Psoas muscle (tissue), 8 donors: ENCODE results near the gene CYB561D2. TPM values are rescaled to one million over a fixed set of nuclear protein-coding genes. Genes with fewer than 3 reads are reported as not detected.

Experiments used
- ATAC-seq, 4 donors: fragments of 200-7000 bp; cut with Tn5 transposase; one replicate each; pipeline ENCODE4 v1.9.1; 2020; ENCODE audit warnings: moderate library complexity in 3 of 4, mild to moderate bottlenecking in 2 of 4
- DNase-seq, 2 donors: peaks; one replicate each; pipeline ENCODE4 v3.0.0-alpha.2; 2020
- H3K27ac ChIP-seq: fragments of 200-600 bp; one replicate; pipeline ENCODE4 v1.8.0; 2022
- H3K27me3 ChIP-seq, 3 donors: fragments of 200-600 bp in 1 of 3; one replicate each; pipeline versions ENCODE4 v1.6.1 to v1.8.0; 2013 to 2022; ENCODE audit warnings: low read length in 2 of 3, mild to moderate bottlenecking in 2 of 3, moderate library complexity in 1 of 3; ENCODE audit not compliant: insufficient read depth in 3 of 3
- H3K36me3 ChIP-seq, 2 donors: fragments of 200-600 bp in 1 of 2; one replicate each; pipeline versions ENCODE4 v1.6.1 to v1.8.0; 2013 to 2022; ENCODE audit warnings: low read depth in 1 of 2, mild to moderate bottlenecking in 1 of 2, moderate library complexity in 1 of 2; ENCODE audit not compliant: insufficient read depth in 1 of 2
- H3K4me1 ChIP-seq: fragments of 200-600 bp; one replicate; pipeline ENCODE4 v1.8.0; 2022
- H3K4me3 ChIP-seq: fragments of 200-600 bp; one replicate; pipeline ENCODE4 v1.8.0; 2022; ENCODE audit warnings: mild to moderate bottlenecking
- H3K9me3 ChIP-seq: fragments of 200-600 bp; one replicate; pipeline ENCODE4 v1.8.0; 2022
- CTCF ChIP-seq: fragments of 200-600 bp; IDR thresholded peaks from one replicate; pipeline ENCODE4 v1.8.0; 2022; ENCODE audit warnings: antibody characterized with exemption
- WGBS, 3 donors: extraction: QIAGEN DNeasy Blood & Tissue Kit; methylation state at CpG; one replicate each; pipeline versions ENCODE4 v1.1.6 to v1.1.7; 2013; 5-methylcytosine and 5-hydroxymethylcytosine counted together
- intact Hi-C, 2 donors: fragments of 100-400 bp; cut with DNase I; formaldehyde crosslinking; loops; one replicate each; pipeline versions ENCODE4 v1.11.0 to v1.14.2; 2022
- polyA plus RNA-seq, 3 donors: library from polyadenylated mRNA; stranded (reverse); fragments of 200-250 nt; gene quantifications; one replicate each; pipeline ENCODE4 v1.2.3, GENCODE V29; 2013
- total RNA-seq, 4 donors: library from RNA; stranded (reverse); fragmentation: NEBNext Ultra II Directional in 2 of 4; extraction: Animal tissue kit (Norgen Biotek cat#: 25700) in 2 of 4; gene quantifications; one replicate each; pipeline versions ENCODE4 v1.2.1 to v1.2.4, GENCODE V29; 2021 to 2023
- donor health status: healthy with polysubstance abuse.
- donor health status: DM: no; HTN: no; CAD: no; lungs with moderate emphysema.
- donor health status: Bipolar disorder and iron deficiency.
- donor health status: healthy.
- donor health status: DM: yes; HTN: yes; CAD: no.
- donor health status: DM: no; HTN: no; CAD: no.
- donor health status: DM: no; HTN: no; CAD: no.
- donor health status: DM: yes; HTN: yes; CAD: no.

Gene CYB561D2
- total and polyA plus RNA-seq, 7 donors: 5.7 to 34.8 (median 9.2) TPM

- no peak for DNase-seq
- no peak for TF ChIP-seq CTCF
- Histone ChIP-seq H3K4me1 (peaks cover 46% of the 10 kb centered on the region), H3K36me3 (peaks cover 3 to 44% of the 10 kb centered on the region in 2 donors), H3K27ac (no peak overlapping the region), H3K9me3 (no peaks in the 10 kb centered on the region), H3K4me3 (no peak overlapping the region), H3K27me3 (no peaks in the 10 kb centered on the region)
- WGBS, 3 donors: 94 to 96% (median 95%) methylated on average over 19 of the region's 19 CpGs
- intact Hi-C loops: no loop called here
- ATAC-seq: no peak
Observed at GRCh38 chr3:50331364-50331907, 19.2 kb upstream of the CYB561D2 start.

GRCh38 chr3:50333744-50334328 lies 16.8 kb upstream of the CYB561D2 start:
- no peaks in the 10 kb centered on the region for H3K27me3 ChIP-seq
- H3K4me3 ChIP-seq: peak overlapping the region; percentile 93
- H3K9me3 ChIP-seq: no peaks in the 10 kb centered on the region
- peaks cover 45% of the 10 kb centered on the region for H3K4me1 ChIP-seq
- WGBS, 3 donors: 43 to 64% (median 46%) methylated on average over 12 of the region's 12 CpGs
- peak overlapping the region; percentile 95 for H3K27ac ChIP-seq
- peaks cover 3 to 41% of the 10 kb centered on the region in 2 donors for H3K36me3 ChIP-seq
- TF ChIP-seq CTCF: no peak
- ATAC-seq (no peak), DNase-seq (peak; percentile 60 to 71)
- intact Hi-C loops: no loop called here

- TF ChIP-seq CTCF: no peak
- no peaks in the 10 kb centered on the region for H3K27me3 ChIP-seq
Observed at GRCh38 chr3:50334339-50335075, 16.2 kb upstream of the CYB561D2 start.

GRCh38 chr3:50336452-50337174 lies 14.0 kb upstream of the CYB561D2 start:
- DNase-seq (no peak), ATAC-seq (peak; percentile 0 to 8 (median 0))
- peak overlapping the region; percentile 95 for H3K27ac ChIP-seq
- WGBS, 3 donors: 1% methylated on average over 23 to 31 of the region's 31 CpGs
- no peak for TF ChIP-seq CTCF
- no peaks in the 10 kb centered on the region for H3K27me3 ChIP-seq
- H3K36me3 ChIP-seq: peaks cover 0 to 13% of the 10 kb centered on the region in 2 donors
- intact Hi-C loops: no loop called here
- no peaks in the 10 kb centered on the region for H3K9me3 ChIP-seq
- H3K4me1 ChIP-seq: peaks cover 50% of the 10 kb centered on the region
- peak overlapping the region; percentile 93 for H3K4me3 ChIP-seq

More at GRCh38 chr3:50334339-50335075, 16.2 kb upstream of the CYB561D2 start:
- DNase-seq (no peak), ATAC-seq (no peak)
- H3K9me3 ChIP-seq: no peaks in the 10 kb centered on the region
- peak overlapping the region; percentile 93 for H3K4me3 ChIP-seq
- H3K36me3 ChIP-seq: peaks cover 3 to 34% of the 10 kb centered on the region in 2 donors
- H3K4me1 ChIP-seq: peaks cover 46% of the 10 kb centered on the region
- WGBS, 3 donors: 42 to 54% (median 49%) methylated on average over 5 of the region's 5 CpGs
- peak overlapping the region; percentile 95 for H3K27ac ChIP-seq
- intact Hi-C loops: no loop called here
